ENCODE measurements around the gene POTEG.
"Not testable (repeated sequence)": the region's sequence is repeated elsewhere in the genome, so short reads cannot be mapped to it uniquely, and the experiment has no call there.

POTEG gene

DNA sequence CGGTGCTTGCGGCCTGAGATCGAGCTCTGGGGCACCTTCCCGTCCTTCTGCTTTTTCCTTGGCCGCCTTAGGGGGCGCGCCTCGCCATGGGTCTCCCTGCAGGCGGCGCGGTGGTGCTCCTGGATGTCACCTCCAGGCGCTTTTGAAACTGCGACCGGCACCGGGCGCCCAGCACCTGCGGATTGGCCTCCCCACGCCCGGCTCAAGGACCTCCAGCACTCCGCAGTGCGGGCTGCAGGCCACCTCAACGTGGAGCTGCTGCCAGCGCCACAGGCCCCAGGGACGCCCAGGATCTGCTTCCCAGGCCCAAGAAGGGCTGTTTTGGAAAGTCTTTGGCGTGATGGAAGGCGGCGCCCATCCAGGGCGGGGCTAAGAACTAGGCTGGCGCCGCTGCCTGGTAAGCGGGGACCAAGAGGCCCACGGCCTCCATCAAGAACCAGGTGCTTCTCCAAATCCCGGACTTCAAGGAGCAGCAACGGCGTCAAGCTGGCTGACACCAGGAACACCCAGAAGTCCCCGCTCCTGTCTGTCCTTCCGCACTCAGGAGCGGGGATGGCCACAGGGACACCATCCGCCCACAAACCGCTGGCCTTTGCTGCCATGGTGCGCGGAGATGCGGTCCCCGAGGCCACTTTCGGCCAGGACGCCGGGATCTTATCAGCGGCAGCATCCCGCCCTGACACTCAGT lies 61.2 kb downstream of the POTEG start:
- DNase-seq (ENCODE audit: low spot score) = not testable (repeated sequence)

DNA sequence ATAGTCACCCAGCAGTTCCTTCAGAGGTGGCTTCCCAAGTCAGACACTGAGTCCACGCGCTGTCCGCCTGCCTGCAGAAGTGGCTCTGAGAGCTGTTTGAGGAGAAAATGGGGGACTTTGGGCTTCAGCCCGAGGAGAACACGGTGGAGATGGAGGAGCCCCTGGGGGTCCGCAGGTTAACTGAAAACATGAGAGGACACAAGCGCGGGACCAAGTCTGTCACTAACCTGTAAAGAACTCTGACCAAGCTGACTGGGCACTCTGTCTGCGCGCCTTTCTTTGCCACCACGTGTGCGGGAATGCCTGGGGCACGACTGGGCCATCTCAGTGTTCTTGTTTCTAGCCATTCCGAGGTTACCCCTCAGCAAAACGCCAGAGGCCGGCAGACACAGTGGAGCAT lies 62.4 kb downstream of the POTEG start:
- DNase-seq (ENCODE audit: low spot score) = not testable (repeated sequence)

DNA sequence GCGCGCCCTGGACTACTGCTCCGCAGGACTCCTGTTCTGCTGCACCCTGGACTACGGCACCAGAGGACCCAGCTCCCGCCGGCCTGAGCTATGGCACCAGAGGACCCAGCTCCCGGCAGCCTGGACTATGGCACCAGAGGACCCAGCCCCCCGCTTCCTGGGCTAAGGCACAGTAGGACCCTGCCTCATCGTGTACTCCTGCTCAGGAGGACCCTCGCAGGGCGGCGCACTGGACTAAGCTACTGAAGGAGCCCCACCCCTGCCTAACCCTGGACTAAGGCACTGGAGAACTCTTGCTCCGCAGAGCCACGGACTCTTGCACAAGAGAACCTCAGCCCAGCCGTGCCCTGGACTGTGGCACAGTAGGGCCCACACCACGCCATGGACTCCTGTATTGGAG lies 71.3 kb downstream of the POTEG start:
- not testable (repeated sequence) for DNase-seq (ENCODE audit: low spot score)

- DNase-seq (ENCODE audit: low spot score) = not testable (repeated sequence)
These were observed 71.8 kb downstream of the POTEG start for GRCh38 chr14:19362323-19362722.

- DNase-seq (ENCODE audit: low spot score) = not testable (repeated sequence)
These were observed 72.4 kb downstream of the POTEG start for GRCh38 chr14:19361636-19362253.

DNA sequence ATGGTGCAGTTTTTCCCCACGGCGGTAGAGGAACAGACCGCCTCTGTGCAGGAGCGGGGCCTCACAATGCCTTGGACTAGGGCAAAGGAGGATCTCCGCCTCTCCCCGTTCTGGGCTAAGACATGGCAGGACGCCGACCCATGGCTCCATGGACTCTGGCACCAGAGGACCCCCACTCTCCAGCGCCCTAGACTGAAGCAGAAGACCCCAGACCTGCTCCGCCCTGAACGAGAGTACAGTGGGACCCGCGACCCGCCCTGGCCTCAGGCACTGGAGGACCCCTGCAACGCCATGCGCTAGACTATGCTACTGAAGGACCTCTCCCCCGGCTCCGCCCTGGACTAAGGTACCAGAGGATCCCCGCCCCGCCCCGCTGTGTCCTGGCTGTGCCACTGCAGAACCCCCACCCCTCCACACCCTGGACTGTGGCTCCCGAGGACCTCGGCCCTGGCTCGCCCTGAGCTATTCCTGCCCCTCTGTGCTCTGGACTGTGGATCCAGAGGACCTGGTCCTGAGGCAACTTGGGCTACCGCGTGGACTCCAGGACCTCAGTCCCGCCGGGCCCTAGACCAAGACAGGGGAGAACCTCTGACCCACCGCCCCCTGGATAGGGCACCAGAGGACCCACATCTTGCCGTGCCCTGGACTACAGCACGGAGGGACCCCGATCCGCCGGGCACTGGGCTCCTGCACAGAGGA lies 73.1 kb downstream of the POTEG start:
- DNase-seq (ENCODE audit: low spot score) = not testable (repeated sequence)
